Measurements from ENCODE around the gene PDK1.
A peak's percentile ranks its signal among the peaks of the same experiment; 100 is the strongest.

Gene PDK1

GRCh38 chr2:172655091-172655837 lies 99.4 kb downstream of the PDK1 start:
- TF ChIP-seq CTCF (IDR thresholded peaks at IDR 0.05; ENCODE audit: insufficient read depth, low read depth, low read length, missing control alignments), result no peak
- peak; percentile 54 for DNase-seq (ENCODE audit: low read depth)
- no peak overlapping the region for H3K4me3 ChIP-seq (ENCODE audit: low read length)

DNA sequence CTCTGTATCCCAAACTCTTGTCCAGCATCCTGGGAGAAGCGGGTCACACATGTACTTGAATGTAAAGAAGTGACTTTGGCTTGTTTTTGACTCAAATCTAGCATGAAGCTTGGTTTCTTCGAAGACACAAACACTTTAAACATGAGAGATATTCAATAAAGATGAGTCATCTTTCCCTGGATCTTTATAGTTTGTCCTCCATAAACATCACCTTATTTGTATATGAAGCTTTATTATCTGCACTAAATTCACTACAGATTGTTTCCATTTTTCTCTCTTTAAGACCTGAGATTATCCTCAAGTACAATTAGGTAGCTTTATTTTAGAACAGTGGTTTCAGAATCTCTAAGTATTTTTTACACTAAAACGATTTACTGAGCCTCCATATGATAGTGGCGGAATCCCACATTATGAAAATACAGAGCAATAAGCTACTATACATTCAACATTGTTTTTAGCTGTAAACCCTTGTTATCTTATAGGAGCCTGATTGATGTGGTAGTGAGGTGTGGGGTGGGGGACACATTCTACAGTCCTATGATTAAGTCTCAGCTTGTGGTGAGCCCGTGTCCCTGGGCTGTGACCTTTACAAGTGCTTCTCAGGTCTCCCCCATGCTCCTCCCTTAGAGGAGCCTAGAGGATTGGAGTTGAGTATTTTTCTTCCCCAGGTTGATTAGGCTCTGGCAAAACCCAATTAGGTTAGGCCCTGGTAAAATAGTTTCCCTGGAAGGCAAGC lies 100.1 kb downstream of the PDK1 start:
- no peak for DNase-seq (ENCODE audit: low read depth)
- no peak for TF ChIP-seq CTCF (IDR thresholded peaks at IDR 0.05; ENCODE audit: insufficient read depth, low read depth, low read length, missing control alignments)
- H3K4me3 ChIP-seq (ENCODE audit: low read length), result no peak overlapping the region
